ENCODE results near the gene LRFN4. TPM values are rescaled to one million over a fixed set of nuclear protein-coding genes. Genes with fewer than 3 reads are reported as not detected.
A peak's percentile ranks its signal among the peaks of the same experiment; 100 is the strongest.

The LRFN4 gene
- total RNA-seq, 1 experiment from 2014 or later: 70.3 TPM

DNA sequence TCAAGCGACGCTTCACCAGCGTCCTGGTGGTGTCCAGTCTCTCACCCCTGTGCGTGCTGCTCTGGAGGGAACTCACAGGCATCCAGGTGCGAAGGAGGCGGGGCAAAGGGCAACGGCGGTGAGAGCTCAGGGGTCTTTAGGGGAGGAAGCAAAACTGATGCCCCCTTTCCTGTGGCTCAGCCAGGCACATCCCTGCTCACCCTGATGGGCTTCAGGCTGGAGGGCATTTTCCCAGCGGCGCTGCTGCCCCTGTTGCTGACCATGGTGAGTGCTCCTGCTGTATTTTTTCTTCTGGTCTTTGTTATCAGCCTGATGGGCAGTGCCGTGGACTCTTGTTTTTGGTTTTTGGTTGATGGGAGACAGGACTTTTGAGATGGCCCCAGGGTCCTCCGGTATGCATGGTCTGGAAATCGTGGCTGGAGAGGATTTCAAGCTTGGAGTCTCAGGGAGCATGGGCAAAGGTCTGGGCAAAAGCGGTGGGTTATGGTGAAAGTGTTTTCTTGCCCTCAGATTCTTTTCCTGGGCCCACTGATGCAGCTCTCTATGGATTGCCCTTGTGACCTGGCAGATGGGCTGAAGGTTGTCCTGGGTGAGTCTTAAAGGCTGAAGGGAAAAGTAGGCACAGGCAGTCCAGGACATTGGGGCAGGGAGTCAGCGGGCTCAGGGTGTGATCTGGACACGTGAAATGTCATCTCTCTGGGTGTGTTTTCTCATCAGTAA, 12.9 kb upstream of the LRFN4 start:
- DNase-seq (ENCODE audit: low spot score) (no peak), ATAC-seq (no peak)
- TF ChIP-seq ATF3 (CRISPR knock-in tag; conservative IDR thresholded peaks at IDR 0.05): no peak
- TF ChIP-seq, protein P1, sequence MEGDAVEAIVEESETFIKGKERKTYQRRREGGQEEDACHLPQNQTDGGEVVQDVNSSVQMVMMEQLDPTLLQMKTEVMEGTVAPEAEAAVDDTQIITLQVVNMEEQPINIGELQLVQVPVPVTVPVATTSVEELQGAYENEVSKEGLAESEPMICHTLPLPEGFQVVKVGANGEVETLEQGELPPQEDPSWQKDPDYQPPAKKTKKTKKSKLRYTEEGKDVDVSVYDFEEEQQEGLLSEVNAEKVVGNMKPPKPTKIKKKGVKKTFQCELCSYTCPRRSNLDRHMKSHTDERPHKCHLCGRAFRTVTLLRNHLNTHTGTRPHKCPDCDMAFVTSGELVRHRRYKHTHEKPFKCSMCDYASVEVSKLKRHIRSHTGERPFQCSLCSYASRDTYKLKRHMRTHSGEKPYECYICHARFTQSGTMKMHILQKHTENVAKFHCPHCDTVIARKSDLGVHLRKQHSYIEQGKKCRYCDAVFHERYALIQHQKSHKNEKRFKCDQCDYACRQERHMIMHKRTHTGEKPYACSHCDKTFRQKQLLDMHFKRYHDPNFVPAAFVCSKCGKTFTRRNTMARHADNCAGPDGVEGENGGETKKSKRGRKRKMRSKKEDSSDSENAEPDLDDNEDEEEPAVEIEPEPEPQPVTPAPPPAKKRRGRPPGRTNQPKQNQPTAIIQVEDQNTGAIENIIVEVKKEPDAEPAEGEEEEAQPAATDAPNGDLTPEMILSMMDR (IDR thresholded peaks at IDR 0.05): no peak
- no peak for TF ChIP-seq CBFB (CRISPR knock-in tag; IDR thresholded peaks at IDR 0.05; ENCODE audit: low read depth)
- TF ChIP-seq CREM (CRISPR knock-in tag; IDR thresholded peaks at IDR 0.05): no peak
- TF ChIP-seq, protein P2, sequence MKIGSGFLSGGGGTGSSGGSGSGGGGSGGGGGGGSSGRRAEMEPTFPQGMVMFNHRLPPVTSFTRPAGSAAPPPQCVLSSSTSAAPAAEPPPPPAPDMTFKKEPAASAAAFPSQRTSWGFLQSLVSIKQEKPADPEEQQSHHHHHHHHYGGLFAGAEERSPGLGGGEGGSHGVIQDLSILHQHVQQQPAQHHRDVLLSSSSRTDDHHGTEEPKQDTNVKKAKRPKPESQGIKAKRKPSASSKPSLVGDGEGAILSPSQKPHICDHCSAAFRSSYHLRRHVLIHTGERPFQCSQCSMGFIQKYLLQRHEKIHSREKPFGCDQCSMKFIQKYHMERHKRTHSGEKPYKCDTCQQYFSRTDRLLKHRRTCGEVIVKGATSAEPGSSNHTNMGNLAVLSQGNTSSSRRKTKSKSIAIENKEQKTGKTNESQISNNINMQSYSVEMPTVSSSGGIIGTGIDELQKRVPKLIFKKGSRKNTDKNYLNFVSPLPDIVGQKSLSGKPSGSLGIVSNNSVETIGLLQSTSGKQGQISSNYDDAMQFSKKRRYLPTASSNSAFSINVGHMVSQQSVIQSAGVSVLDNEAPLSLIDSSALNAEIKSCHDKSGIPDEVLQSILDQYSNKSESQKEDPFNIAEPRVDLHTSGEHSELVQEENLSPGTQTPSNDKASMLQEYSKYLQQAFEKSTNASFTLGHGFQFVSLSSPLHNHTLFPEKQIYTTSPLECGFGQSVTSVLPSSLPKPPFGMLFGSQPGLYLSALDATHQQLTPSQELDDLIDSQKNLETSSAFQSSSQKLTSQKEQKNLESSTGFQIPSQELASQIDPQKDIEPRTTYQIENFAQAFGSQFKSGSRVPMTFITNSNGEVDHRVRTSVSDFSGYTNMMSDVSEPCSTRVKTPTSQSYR (CRISPR knock-in tag; IDR thresholded peaks at IDR 0.05): peak; percentile 55; the same call in 1 of the 2 replicates
- no peak for TF ChIP-seq ZNF232 (CRISPR knock-in tag; IDR thresholded peaks at IDR 0.05)
- no peak for TF ChIP-seq JUN (CRISPR knock-in tag; IDR thresholded peaks at IDR 0.05)
- TF ChIP-seq, protein P3, sequence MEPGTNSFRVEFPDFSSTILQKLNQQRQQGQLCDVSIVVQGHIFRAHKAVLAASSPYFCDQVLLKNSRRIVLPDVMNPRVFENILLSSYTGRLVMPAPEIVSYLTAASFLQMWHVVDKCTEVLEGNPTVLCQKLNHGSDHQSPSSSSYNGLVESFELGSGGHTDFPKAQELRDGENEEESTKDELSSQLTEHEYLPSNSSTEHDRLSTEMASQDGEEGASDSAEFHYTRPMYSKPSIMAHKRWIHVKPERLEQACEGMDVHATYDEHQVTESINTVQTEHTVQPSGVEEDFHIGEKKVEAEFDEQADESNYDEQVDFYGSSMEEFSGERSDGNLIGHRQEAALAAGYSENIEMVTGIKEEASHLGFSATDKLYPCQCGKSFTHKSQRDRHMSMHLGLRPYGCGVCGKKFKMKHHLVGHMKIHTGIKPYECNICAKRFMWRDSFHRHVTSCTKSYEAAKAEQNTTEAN (CRISPR knock-in tag; IDR thresholded peaks at IDR 0.05): no peak
- no peak for TF ChIP-seq TP53 (CRISPR knock-in tag; IDR thresholded peaks at IDR 0.05)
- CTCF ChIA-PET: interaction anchor here (0.6 to 4.8 kb wide), 13 partner anchors 8 to 464 kb away, joined by 3 to 30 read pairs (median 6); partner anchors contain the start of genes KDM2A and RBM4B
- Mint-ChIP-seq H3K4me1 (peaks cover 20% of the 10 kb centered on the region), H3K27me3 (ENCODE audit: low read depth) (no peaks in the 10 kb centered on the region), H3K4me3 (peak overlapping the region; percentile 82), H3K36me3 (peaks cover 19% of the 10 kb centered on the region), H3K27ac (peak overlapping the region; percentile 84), H3K9me3 (no peaks in the 10 kb centered on the region)
- POLR2A ChIA-PET: interaction anchor here (0.6 to 2.7 kb wide), 8 partner anchors 9 to 396 kb away, joined by 3 to 17 read pairs (median 4); partner anchors contain the start of genes DPP3, LRFN4, PC and RBM4B

GRCh38 chr11:66844496-66845142, 12.2 kb upstream of the LRFN4 start:
- Mint-ChIP-seq H3K9me3 (no peaks in the 10 kb centered on the region), H3K4me3 (peak overlapping the region; percentile 82), H3K27ac (peak overlapping the region; percentile 32; the same call in 1 of the 2 replicates), H3K27me3 (ENCODE audit: low read depth) (no peaks in the 10 kb centered on the region), H3K36me3 (peaks cover 19% of the 10 kb centered on the region), H3K4me1 (peaks cover 20% of the 10 kb centered on the region)
- ATAC-seq (no peak), DNase-seq (ENCODE audit: low spot score) (no peak)
- ChIA-PET CTCF (interaction anchor here (1.0 to 4.8 kb wide), 6 partner anchors 10 to 177 kb away, joined by 3 to 19 read pairs (median 5); partner anchors contain the start of gene RBM4B), POLR2A (interaction anchor here (2.2 to 2.3 kb wide), 2 partner anchors 8 to 11 kb away, joined by 5 to 14 read pairs; no protein-coding TSS in a partner anchor)
- TF ChIP-seq ZNF423 (CRISPR knock-in tag; IDR thresholded peaks at IDR 0.05): no peak
- no peak for TF ChIP-seq ERG (CRISPR knock-in tag; IDR thresholded peaks at IDR 0.05)
- TF ChIP-seq ZNF232 (CRISPR knock-in tag; IDR thresholded peaks at IDR 0.05): no peak
- no peak for TF ChIP-seq GABPB1 (CRISPR knock-in tag; IDR thresholded peaks at IDR 0.05)
- TF ChIP-seq ZBTB21 (CRISPR knock-in tag; IDR thresholded peaks at IDR 0.05; ENCODE audit: borderline replicate concordance): no peak
- TF ChIP-seq, protein P4, sequence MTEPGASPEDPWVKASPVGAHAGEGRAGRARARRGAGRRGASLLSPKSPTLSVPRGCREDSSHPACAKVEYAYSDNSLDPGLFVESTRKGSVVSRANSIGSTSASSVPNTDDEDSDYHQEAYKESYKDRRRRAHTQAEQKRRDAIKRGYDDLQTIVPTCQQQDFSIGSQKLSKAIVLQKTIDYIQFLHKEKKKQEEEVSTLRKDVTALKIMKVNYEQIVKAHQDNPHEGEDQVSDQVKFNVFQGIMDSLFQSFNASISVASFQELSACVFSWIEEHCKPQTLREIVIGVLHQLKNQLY (CRISPR knock-in tag; IDR thresholded peaks at IDR 0.05): no peak
- TF ChIP-seq ATF6 (CRISPR knock-in tag; IDR thresholded peaks at IDR 0.05): no peak
- TF ChIP-seq NR1H2 (CRISPR knock-in tag; IDR thresholded peaks at IDR 0.05): no peak

Data from WTC11 (cell line).